Hepatocyte (in vitro differentiated cells): ENCODE measurements around the gene NELFB. TPM values are rescaled to one million over a fixed set of nuclear protein-coding genes. Genes with fewer than 3 reads are reported as not detected.

Source experiments
- DNase-seq: peaks from one replicate; pipeline ENCODE4 v3.0.0-alpha.2; 2016; ENCODE audit warnings: low spot score
- H2AFZ ChIP-seq: fragments of 200-600 bp; sonication (generic); 2 replicates; pipeline ENCODE4 v1.6.0; 2016; ENCODE audit warnings: antibody characterized with exemption, mild to moderate bottlenecking
- H3K27ac ChIP-seq: fragments of 200-600 bp; sonication (generic); 2 replicates; pipeline ENCODE4 v1.5.1; 2016; ENCODE audit warnings: mild to moderate bottlenecking
- H3K27me3 ChIP-seq: fragments of 200-600 bp; sonication (generic); 2 replicates; pipeline ENCODE4 v1.6.1; 2016
- H3K36me3 ChIP-seq: fragments of 200-600 bp; sonication (generic); replicated peaks from 2 replicates; pipeline ENCODE4 v1.5.1; 2016; ENCODE audit warnings: low read depth; ENCODE audit not compliant: insufficient read depth
- H3K4me1 ChIP-seq: fragments of 200-600 bp; sonication (generic); 2 replicates; pipeline ENCODE4 v1.5.1; 2016; ENCODE audit warnings: mild to moderate bottlenecking, moderate library complexity; ENCODE audit not compliant: insufficient read depth
- H3K4me2 ChIP-seq: fragments of 200-600 bp; sonication (generic); 2 replicates; pipeline ENCODE4 v1.6.0; 2016
- H3K4me3 ChIP-seq: fragments of 200-600 bp; sonication (generic); 2 replicates; pipeline ENCODE4 v1.5.1; 2016; ENCODE audit warnings: mild to moderate bottlenecking
- H3K79me2 ChIP-seq: fragments of 200-600 bp; sonication (generic); 2 replicates; pipeline ENCODE4 v1.6.0; 2017; ENCODE audit warnings: mild to moderate bottlenecking
- H3K9me2 ChIP-seq: fragments of 200-600 bp; sonication (generic); replicated peaks from 2 replicates; pipeline ENCODE4 v1.6.0; 2017; ENCODE audit warnings: mild to moderate bottlenecking; ENCODE audit not compliant: insufficient read depth
- H3K9me3 ChIP-seq: fragments of 200-600 bp; sonication (generic); 2 replicates; pipeline ENCODE4 v1.5.1; 2016; ENCODE audit warnings: low read depth, mild to moderate bottlenecking
- H4K20me1 ChIP-seq: fragments of 200-600 bp; sonication (generic); 2 replicates; pipeline ENCODE4 v1.6.0; 2016; ENCODE audit warnings: mild to moderate bottlenecking; ENCODE audit not compliant: insufficient read depth, poor library complexity, severe bottlenecking
- CTCF ChIP-seq: fragments of 200-600 bp; sonication (generic); IDR thresholded peaks from 2 replicates; pipeline ENCODE4 v1.5.1; 2016; ENCODE audit warnings: antibody characterized with exemption, mild to moderate bottlenecking; ENCODE audit not compliant: poor library complexity
- EZH2 ChIP-seq: fragments of 200-600 bp; sonication (generic); IDR thresholded peaks from 2 replicates; pipeline ENCODE4 v1.6.1; 2016; ENCODE audit warnings: antibody characterized with exemption, mild to moderate bottlenecking, borderline replicate concordance
- EZH2phosphoT487 ChIP-seq: fragments of 200-600 bp; sonication (generic); IDR thresholded peaks from one replicate; pipeline ENCODE4 v1.6.1; 2018; ENCODE audit warnings: antibody characterized with exemption, mild to moderate bottlenecking, low read depth, moderate library complexity; ENCODE audit not compliant: unreplicated experiment, severe bottlenecking
- WGBS: methylation state at CpG from one replicate; pipeline ENCODE4 v1.1.6; 2016; ENCODE audit warnings: low lambda C conversion rate; ENCODE audit errors: missing lambda C conversion rate; 5-methylcytosine and 5-hydroxymethylcytosine counted together
- polyA plus RNA-seq: library from polyadenylated mRNA; unstranded; fragments of >200 nt; fragmentation: Nextera tagmentation; extraction: Ambion mirVana; gene quantifications from 2 replicates; pipeline ENCODE4 v1.2.1, GENCODE V29; 2016
- total RNA-seq: library from RNA; depleted of rRNA; stranded (reverse); fragments of >200 nt; gene quantifications from 2 replicates; pipeline ENCODE4 v1.2.3, GENCODE V29; 2014

Gene NELFB
- total and polyA plus RNA-seq, 2 experiments from 2014 or later, result 41.4 to 63.5 TPM

GRCh38 chr9:137229903-137230704 lies 25.0 kb upstream of the NELFB start:
- WGBS, result 59% methylated on average over 22 of the region's 31 CpGs
- peaks cover 43% of the 10 kb centered on the region for H3K4me1 ChIP-seq
- DNase-seq, result peak; percentile 69

GRCh38 chr9:137230705-137231371 lies 24.3 kb upstream of the NELFB start, which contains the start of gene SLC34A3:
TSS of gene SLC34A3 (plus strand) at chr9:137230901. CDS start at chr9:137231703, 802 bp downstream.
- DNase-seq, result peak; percentile 43
- Histone ChIP-seq H4K20me1 (no peaks in the 10 kb centered on the region), H3K4me2 (peak within 1 kb of the TSS; percentile 50), H3K36me3 (no peaks in the 10 kb centered on the region), H3K27ac (peak within 1 kb of the TSS; percentile 87), H3K79me2 (no peaks in the 10 kb centered on the region), H3K27me3 (no peaks in the 10 kb centered on the region), H2AFZ (no peak within 1 kb of the TSS), H3K9me3 (no peaks in the 10 kb centered on the region), H3K9me2 (no peaks in the 10 kb centered on the region), H3K4me1 (peaks cover 45% of the 10 kb centered on the region), H3K4me3 (no peak within 1 kb of the TSS)
- WGBS, result 82% methylated on average over 11 of the region's 14 CpGs
- TF ChIP-seq EZH2phosphoT487 (no peak), CTCF (no peak), EZH2 (no peak)

More at GRCh38 chr9:137229903-137230704, 25.0 kb upstream of the NELFB start:
- H3K27ac ChIP-seq, result peak overlapping the region; percentile 87
- no peaks in the 10 kb centered on the region for H3K9me2 ChIP-seq
- H3K36me3 ChIP-seq, result no peaks in the 10 kb centered on the region
- H4K20me1 ChIP-seq, result no peaks in the 10 kb centered on the region
- no peaks in the 10 kb centered on the region for H3K9me3 ChIP-seq
- peak overlapping the region; percentile 50 for H3K4me2 ChIP-seq
- H3K79me2 ChIP-seq, result no peaks in the 10 kb centered on the region
- no peak for TF ChIP-seq EZH2phosphoT487
- H2AFZ ChIP-seq, result no peak overlapping the region
- H3K27me3 ChIP-seq, result no peaks in the 10 kb centered on the region
- no peak overlapping the region for H3K4me3 ChIP-seq

- no peak for DNase-seq
- Histone ChIP-seq H3K4me2 (no peak overlapping the region), H3K4me1 (peaks cover 47% of the 10 kb centered on the region), H2AFZ (no peak overlapping the region), H3K9me2 (no peaks in the 10 kb centered on the region), H3K79me2 (no peaks in the 10 kb centered on the region), H4K20me1 (no peaks in the 10 kb centered on the region), H3K9me3 (no peaks in the 10 kb centered on the region), H3K27ac (peak overlapping the region; percentile 87), H3K36me3 (no peaks in the 10 kb centered on the region), H3K4me3 (no peak overlapping the region), H3K27me3 (no peaks in the 10 kb centered on the region)
- 94% methylated on average over 22 of the region's 23 CpGs for WGBS
- TF ChIP-seq EZH2 (no peak), EZH2phosphoT487 (no peak), CTCF (no peak)
Measured at GRCh38 chr9:137231372-137232039, 23.6 kb upstream of the NELFB start.
